Neural progenitor cell (in vitro differentiated cells): ENCODE measurements around the gene SDK1. TPM values are rescaled to one million over a fixed set of nuclear protein-coding genes. Genes with fewer than 3 reads are reported as not detected.

Experiments
- DNase-seq: peaks from one replicate; pipeline ENCODE4 v3.0.0-alpha.2; 2016; ENCODE audit warnings: low spot score
- H2AFZ ChIP-seq: fragments of 200-600 bp; sonication (generic); replicated peaks from 2 replicates; pipeline ENCODE4 v1.6.1; 2016; ENCODE audit warnings: antibody characterized with exemption
- H3F3A ChIP-seq: fragments of 200-600 bp; sonication (generic); 2 replicates; pipeline ENCODE4 v1.6.1; 2016; ENCODE audit warnings: antibody characterized with exemption, low read depth
- H3K27ac ChIP-seq: fragments of 200-600 bp; sonication (generic); 2 replicates; pipeline ENCODE4 v1.5.1; 2016; ENCODE audit warnings: mild to moderate bottlenecking
- H3K27me3 ChIP-seq: fragments of 200-600 bp; sonication (generic); 2 replicates; pipeline ENCODE4 v1.6.1; 2016; ENCODE audit warnings: mild to moderate bottlenecking, moderate library complexity
- H3K36me3 ChIP-seq: fragments of 200-600 bp; sonication (generic); 2 replicates; pipeline ENCODE4 v1.5.1; 2016
- H3K4me1 ChIP-seq: fragments of 200-600 bp; sonication (generic); 2 replicates; pipeline ENCODE4 v1.6.1; 2016; ENCODE audit warnings: mixed run types
- H3K4me2 ChIP-seq: fragments of 200-600 bp; sonication (generic); 2 replicates; pipeline ENCODE4 v1.6.1; 2016
- H3K4me3 ChIP-seq: fragments of 200-600 bp; sonication (generic); 2 replicates; pipeline ENCODE4 v1.5.1; 2016
- H3K79me2 ChIP-seq: fragments of 200-600 bp; sonication (generic); 2 replicates; pipeline ENCODE4 v1.6.1; 2016; ENCODE audit warnings: low read depth
- H3K9ac ChIP-seq: fragments of 200-600 bp; sonication (generic); 2 replicates; pipeline ENCODE4 v1.6.1; 2016
- H3K9me3 ChIP-seq: fragments of 200-600 bp; sonication (generic); 2 replicates; pipeline ENCODE4 v1.5.1; 2016; ENCODE audit warnings: low read depth
- H4K20me1 ChIP-seq: fragments of 200-600 bp; sonication (generic); 2 replicates; pipeline ENCODE4 v1.6.1; 2016; ENCODE audit warnings: low read depth
- H3K27ac Mint-ChIP-seq: 3 replicates; pipeline ENCODE4 v1.8.0; 2021; ENCODE audit warnings: mixed read lengths
- H3K27me3 Mint-ChIP-seq: 2 replicates; pipeline ENCODE4 v1.8.0; 2022; ENCODE audit warnings: low read depth, mild to moderate bottlenecking, inconsistent platforms, moderate library complexity, mixed read lengths; ENCODE audit not compliant: insufficient read depth
- H3K36me3 Mint-ChIP-seq: 3 replicates; pipeline ENCODE4 v1.8.0; 2021; ENCODE audit warnings: mixed read lengths
- H3K4me1 Mint-ChIP-seq: 3 replicates; pipeline ENCODE4 v1.8.0; 2021; ENCODE audit warnings: mixed read lengths
- H3K4me3 Mint-ChIP-seq: 3 replicates; pipeline ENCODE4 v1.8.0; 2021; ENCODE audit warnings: mild to moderate bottlenecking, moderate library complexity, mixed read lengths
- H3K9me3 Mint-ChIP-seq: 3 replicates; pipeline ENCODE4 v1.8.0; 2020; ENCODE audit warnings: mixed read lengths
- CTCF ChIP-seq: fragments of 200-600 bp; sonication (generic); IDR thresholded peaks from 2 replicates; pipeline ENCODE4 v1.5.1; 2017; ENCODE audit warnings: antibody characterized with exemption, mild to moderate bottlenecking
- EZH2 ChIP-seq: fragments of 200-600 bp; sonication (generic); IDR thresholded peaks from 2 replicates; pipeline ENCODE4 v1.6.1; 2017; ENCODE audit warnings: antibody characterized with exemption, mild to moderate bottlenecking, moderate library complexity
- EZH2phosphoT487 ChIP-seq: fragments of 200-600 bp; sonication (generic); IDR thresholded peaks from 2 replicates; pipeline ENCODE4 v1.6.1; 2017; ENCODE audit warnings: antibody characterized with exemption
- total RNA-seq: library from RNA; depleted of rRNA; stranded (reverse); fragments of >200 nt; gene quantifications from 2 replicates; pipeline ENCODE4 v1.2.3, GENCODE V29; 2015; ENCODE audit warnings: low replicate concordance

SDK1 gene
- total RNA-seq, 1 donor from 2014 or later = 4.9 TPM

- H3K27me3 Mint-ChIP-seq = peaks cover 4% of the 10 kb centered on the region
- TF ChIP-seq CTCF (no peak), EZH2phosphoT487 (no peak), EZH2 (no peak)
These were observed 872.6 kb downstream of the SDK1 start for GRCh38 chr7:4173615-4174014.

GRCh38 chr7:4174016-4174415, 873.0 kb downstream of the SDK1 start:
- no peak overlapping the region for H3K27ac Mint-ChIP-seq
- Histone ChIP-seq H3K4me2 (no peak overlapping the region), H3K27ac (no peak overlapping the region), H3K9me3 (no peaks in the 10 kb centered on the region), H3K9ac (no peak overlapping the region), H2AFZ (no peak overlapping the region), H3K4me3 (no peak overlapping the region), H4K20me1 (no peaks in the 10 kb centered on the region), H3K27me3 (no peaks in the 10 kb centered on the region), H3K79me2 (no peaks in the 10 kb centered on the region), H3F3A (no peaks in the 10 kb centered on the region), H3K36me3 (no peaks in the 10 kb centered on the region), H3K4me1 (peaks cover 7% of the 10 kb centered on the region)
- H3K4me3 Mint-ChIP-seq = no peak overlapping the region
- peaks cover 4% of the 10 kb centered on the region for H3K27me3 Mint-ChIP-seq
- H3K9me3 Mint-ChIP-seq = peaks cover 6% of the 10 kb centered on the region
- TF ChIP-seq EZH2phosphoT487 (no peak), CTCF (no peak), EZH2 (no peak)
- no peak for DNase-seq
- peaks cover 12% of the 10 kb centered on the region for H3K4me1 Mint-ChIP-seq
- peaks cover 17% of the 10 kb centered on the region for H3K36me3 Mint-ChIP-seq

More at GRCh38 chr7:4173615-4174014, 872.6 kb downstream of the SDK1 start:
- no peak overlapping the region for H3K4me3 ChIP-seq
- no peak overlapping the region for H3K9ac ChIP-seq
- Mint-ChIP-seq H3K4me3 (no peak overlapping the region), H3K9me3 (peaks cover 6% of the 10 kb centered on the region), H3K27ac (peak overlapping the region; percentile 65), H3K4me1 (peaks cover 14% of the 10 kb centered on the region), H3K36me3 (peaks cover 14% of the 10 kb centered on the region)
- no peaks in the 10 kb centered on the region for H3F3A ChIP-seq
- H3K79me2 ChIP-seq = no peaks in the 10 kb centered on the region
- no peak overlapping the region for H2AFZ ChIP-seq
- H3K36me3 ChIP-seq = no peaks in the 10 kb centered on the region
- H3K27me3 ChIP-seq = no peaks in the 10 kb centered on the region
- peaks cover 7% of the 10 kb centered on the region for H3K4me1 ChIP-seq
- H3K4me2 ChIP-seq = no peak overlapping the region
- no peaks in the 10 kb centered on the region for H3K9me3 ChIP-seq
- H3K27ac ChIP-seq = no peak overlapping the region
- no peak for DNase-seq
- H4K20me1 ChIP-seq = no peaks in the 10 kb centered on the region

- peaks cover 4% of the 10 kb centered on the region for H3K27me3 Mint-ChIP-seq
- no peak overlapping the region for H2AFZ ChIP-seq
These were observed 873.4 kb downstream of the SDK1 start for GRCh38 chr7:4174451-4174850.

More at GRCh38 chr7:4174451-4174850, 873.4 kb downstream of the SDK1 start:
- Mint-ChIP-seq H3K36me3 (peaks cover 18% of the 10 kb centered on the region), H3K4me3 (no peak overlapping the region), H3K9me3 (peaks cover 6% of the 10 kb centered on the region), H3K4me1 (peaks cover 9% of the 10 kb centered on the region), H3K27ac (no peak overlapping the region)
- H3K79me2 ChIP-seq = no peaks in the 10 kb centered on the region
- no peak for TF ChIP-seq CTCF
- no peak for TF ChIP-seq EZH2phosphoT487
- no peak for TF ChIP-seq EZH2
- no peak for DNase-seq
- H3K4me2 ChIP-seq = no peak overlapping the region
- no peak overlapping the region for H3K27ac ChIP-seq
- no peaks in the 10 kb centered on the region for H3K36me3 ChIP-seq
- H3K9me3 ChIP-seq = no peaks in the 10 kb centered on the region
- H3K9ac ChIP-seq = no peak overlapping the region
- no peaks in the 10 kb centered on the region for H3K27me3 ChIP-seq
- no peaks in the 10 kb centered on the region for H4K20me1 ChIP-seq
- H3K4me1 ChIP-seq = peaks cover 7% of the 10 kb centered on the region
- no peak overlapping the region for H3K4me3 ChIP-seq
- no peaks in the 10 kb centered on the region for H3F3A ChIP-seq
